ENCODE measurements around the gene ISOC2.

GRCh38 chr19:55443045-55443823 lies 18.2 kb downstream of the ISOC2 start, which contains the start of gene SHISA7:
- TF ChIP-seq POLR2A (IDR thresholded peaks at IDR 0.05; ENCODE audit: low read length) = no peak
- no peak for TF ChIP-seq GATA1 (IDR thresholded peaks at IDR 0.05; ENCODE audit: low read depth, low read length)

All from erythroblast (primary cell).